ENCODE data around the gene STEAP3. TPM values are rescaled to one million over a fixed set of nuclear protein-coding genes. Genes with fewer than 3 reads are reported as not detected.
"Not testable (repeated sequence)": the region's sequence is repeated elsewhere in the genome, so short reads cannot be mapped to it uniquely, and the experiment has no call there.

The STEAP3 gene
- total RNA-seq, 1 experiment from 2014 or later, result 11.1 TPM

DNA sequence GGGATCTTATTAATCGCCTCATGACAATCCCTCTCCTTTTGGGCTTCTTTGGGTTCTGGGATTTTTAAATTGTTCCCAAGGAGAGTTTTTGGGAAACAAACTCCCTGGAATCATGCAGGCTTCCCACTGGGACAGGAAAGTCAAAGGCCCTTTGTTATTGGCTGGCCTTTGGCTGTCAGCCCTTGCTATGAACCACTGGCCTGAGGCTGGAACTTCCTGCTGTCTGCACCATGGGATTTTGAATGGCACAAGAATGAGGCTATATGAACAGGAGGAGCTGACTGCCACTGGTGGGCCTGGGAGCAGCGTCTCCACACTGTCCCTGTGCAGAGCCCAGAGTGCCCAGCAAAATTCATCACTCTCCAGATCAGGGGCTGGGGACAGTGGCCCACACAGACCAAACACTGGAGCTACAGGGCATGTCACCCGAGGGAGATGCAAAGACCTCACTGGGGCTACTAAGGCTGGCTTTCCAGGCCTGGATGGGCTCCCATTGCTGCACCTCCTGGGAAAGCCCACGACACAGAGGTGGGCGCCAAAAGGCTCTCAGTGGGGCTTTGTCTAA lies 35.7 kb downstream of the STEAP3 start:
- no peak for DNase-seq (ENCODE audit: extremely low read depth, low read depth)

DNA sequence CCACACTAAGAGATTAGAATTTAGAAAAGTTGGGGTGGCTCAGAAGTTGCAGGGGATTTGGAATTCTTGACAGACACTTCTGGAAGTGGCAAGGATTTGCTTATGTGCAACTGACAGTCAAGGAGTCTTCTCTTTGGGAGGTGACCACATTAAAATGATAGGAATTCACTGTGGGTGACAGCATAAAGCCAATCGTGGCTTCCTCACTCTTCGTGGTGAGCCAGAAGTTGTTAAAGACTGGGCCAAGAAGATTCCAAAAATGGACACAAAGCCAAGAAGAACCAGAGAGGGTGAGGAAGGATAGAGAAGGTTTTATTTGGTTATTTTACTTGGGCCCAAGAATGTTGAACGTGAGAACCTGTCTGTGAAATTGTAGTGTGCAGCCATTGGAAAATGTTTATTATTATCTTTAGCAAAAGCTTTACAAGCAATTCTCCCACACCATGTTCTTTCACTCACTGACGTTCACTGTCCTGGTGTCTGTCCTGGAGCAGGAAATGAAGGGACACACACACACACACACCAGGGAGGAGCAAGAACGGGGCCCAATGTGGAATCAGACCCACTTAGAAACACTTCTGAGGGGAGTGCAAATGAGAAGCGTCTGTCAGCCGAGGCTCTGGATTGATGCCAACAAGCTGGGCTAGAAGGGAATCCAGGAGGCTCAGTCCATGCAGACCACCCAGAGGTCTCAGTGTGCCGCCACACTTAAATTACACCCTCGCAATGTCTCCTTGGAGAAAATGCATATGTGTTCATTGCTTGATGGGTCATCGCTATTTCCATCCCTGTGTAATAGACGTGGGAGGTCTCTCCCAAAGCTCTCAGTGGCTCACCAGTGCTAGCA lies 37.2 kb downstream of the STEAP3 start:
- no peak for DNase-seq (ENCODE audit: extremely low read depth, low read depth)

DNA sequence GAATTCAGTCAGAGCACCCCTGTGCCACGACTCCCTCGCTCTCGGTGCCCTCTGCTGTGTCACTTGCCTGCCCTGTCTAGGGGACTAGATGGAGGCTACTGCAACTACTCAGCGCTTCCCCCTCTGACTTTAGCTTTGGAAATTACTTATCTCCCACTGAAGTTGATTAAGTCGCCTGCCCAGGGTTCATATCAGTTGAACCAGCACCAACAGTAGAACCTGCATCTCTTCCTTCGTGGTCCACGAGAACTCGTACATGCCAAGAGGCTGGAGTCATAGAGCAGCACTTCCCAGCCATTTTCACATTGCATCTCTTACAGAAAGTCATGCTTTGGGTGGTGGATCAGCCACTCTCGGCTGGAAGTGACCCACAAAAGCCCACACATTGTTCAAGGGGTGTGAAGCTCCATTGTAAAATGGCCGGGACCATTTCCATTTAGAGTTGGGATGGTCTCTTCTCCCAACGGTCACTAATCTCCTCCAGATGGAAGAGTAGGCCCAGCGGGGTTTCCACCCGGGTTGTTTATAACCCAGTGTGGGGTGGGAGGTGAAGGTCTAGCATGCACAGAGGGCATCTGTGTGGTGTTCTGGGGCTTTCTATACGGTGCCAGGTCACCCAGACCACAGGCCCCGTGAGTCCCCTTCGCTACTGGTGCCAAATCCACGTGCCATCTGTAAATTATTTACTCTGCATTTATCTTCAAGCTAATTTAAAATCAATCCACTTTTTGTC lies 38.0 kb downstream of the STEAP3 start:
- DNase-seq (ENCODE audit: extremely low read depth, low read depth), result no peak

DNA sequence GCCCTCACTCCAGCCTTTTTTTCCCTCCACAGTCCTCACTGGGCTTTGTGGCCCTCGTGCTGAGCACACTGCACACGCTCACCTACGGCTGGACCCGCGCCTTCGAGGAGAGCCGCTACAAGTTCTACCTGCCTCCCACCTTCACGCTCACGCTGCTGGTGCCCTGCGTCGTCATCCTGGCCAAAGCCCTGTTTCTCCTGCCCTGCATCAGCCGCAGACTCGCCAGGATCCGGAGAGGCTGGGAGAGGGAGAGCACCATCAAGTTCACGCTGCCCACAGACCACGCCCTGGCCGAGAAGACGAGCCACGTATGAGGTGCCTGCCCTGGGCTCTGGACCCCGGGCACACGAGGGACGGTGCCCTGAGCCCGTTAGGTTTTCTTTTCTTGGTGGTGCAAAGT lies 39.4 kb downstream of the STEAP3 start:
- no peak for DNase-seq (ENCODE audit: extremely low read depth, low read depth)

DNA sequence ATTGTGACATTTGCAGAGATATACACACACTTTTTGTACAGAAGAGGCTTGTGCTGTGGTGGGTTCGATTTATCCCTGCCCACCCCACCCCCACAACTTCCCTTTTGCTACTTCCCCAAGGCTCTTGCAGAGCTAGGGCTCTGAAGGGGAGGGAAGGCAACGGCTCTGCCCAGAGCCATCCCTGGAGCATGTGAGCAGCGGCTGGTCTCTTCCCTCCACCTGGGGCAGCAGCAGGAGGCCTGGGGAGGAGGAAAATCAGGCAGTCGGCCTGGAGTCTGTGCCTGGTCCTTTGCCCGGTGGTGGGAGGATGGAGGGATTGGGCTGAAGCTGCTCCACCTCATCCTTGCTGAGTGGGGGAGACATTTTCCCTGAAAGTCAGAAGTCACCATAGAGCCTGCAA lies 40.0 kb downstream of the STEAP3 start:
- DNase-seq (ENCODE audit: extremely low read depth, low read depth), result no peak

DNA sequence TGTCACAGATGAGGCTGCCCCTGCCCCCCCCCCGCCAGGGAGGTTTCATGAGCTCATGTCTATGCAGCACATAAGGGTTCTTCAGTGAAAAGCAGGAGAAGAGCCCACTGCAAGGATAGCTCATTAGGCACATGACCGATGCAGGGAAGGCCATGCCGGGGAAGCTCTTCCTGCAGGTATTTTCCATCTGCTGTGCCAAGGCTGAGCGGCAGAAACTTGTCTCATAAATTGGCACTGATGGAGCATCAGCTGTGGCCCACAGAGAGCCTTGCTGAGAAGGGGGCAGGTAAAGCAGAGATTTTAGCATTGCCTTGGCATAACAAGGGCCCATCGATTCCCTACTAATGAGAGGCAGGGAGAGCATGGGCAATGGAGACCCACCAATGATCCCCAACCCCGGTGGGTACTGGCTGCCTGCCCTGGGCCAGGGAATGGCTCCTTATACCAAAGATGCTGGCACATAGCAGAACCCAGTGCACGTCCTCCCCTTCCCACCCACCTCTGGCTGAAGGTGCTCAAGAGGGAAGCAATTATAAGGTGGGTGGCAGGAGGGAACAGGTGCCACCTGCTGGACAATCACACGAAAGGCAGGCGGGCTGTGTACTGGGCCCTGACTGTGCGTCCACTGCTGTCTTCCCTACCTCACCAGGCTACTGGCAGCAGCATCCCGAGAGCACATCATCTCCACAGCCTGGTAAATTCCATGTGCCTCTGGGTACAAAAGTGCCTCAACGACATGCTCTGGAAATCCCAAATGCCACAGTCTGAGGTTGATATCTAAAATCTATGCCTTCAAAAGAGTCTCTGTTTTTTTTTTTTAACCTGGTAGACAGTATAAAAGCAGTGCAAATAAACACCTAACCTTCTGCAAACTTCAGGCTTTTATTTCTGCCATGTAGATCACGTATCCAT lies 41.4 kb downstream of the STEAP3 start:
- peak; percentile 45 for DNase-seq (ENCODE audit: extremely low read depth, low read depth)

DNA sequence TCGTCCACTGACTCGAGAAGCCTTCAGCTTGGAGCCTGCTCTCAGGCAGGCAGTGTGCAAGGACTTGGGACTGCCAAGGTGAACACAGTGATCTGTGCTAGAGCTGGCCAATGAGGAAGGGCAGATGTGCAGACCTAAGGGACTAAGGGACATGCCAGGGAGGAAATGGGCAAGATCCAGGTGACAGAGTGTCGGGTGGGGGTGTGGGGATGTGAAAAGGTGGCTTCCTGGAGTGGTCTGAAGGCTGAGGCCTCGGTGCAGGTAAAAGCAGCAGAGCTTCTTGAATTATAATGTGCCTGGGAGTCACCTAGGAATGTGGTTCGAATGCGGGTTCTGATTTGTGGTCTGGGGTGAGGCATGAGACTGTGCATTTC lies 42.0 kb downstream of the STEAP3 start:
- DNase-seq (ENCODE audit: extremely low read depth, low read depth), result no peak

DNA sequence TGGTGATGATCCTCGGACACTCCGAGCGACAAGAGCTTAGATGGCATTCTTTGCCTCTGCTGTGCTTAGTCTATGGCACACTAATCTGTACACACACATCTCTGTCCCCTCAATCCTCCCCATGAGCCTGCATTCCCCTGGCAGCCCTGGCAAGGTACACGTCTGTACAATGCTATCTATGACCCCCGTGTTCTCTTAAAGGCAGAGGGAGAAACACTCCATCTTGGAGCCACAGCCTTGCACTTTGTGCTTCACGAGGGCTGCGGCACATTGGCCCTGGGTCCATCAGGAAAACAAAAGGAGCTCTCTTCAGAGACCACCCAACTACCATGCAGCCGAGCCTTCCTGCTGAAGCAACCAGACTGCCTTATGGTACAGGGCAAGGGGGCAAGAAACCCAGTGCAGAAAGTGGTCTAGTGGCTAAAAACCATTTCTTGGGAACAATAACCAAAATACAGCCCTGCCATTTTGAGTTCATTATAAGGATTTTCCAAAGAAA lies 42.5 kb downstream of the STEAP3 start:
- DNase-seq (ENCODE audit: extremely low read depth, low read depth), result no peak

DNA sequence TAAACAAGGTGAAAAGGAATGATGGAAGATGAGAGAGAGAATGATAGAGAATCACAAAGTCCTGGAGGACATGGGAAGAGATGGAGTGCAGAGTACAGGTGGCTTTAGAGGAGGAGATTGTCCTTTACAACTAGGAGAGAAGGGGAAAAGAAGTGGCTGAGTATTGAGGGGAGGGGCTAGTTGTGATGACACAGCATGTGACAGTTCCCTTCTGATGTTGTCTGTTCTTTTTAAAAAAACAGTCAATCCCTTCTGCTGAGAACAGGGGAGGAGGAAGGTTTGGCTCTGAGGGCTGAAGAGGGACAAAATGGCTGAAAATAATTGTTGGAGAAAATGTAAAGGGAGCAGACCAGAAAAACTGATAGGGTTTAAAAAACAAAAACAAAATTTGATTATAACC lies 44.0 kb downstream of the STEAP3 start:
- no peak for DNase-seq (ENCODE audit: extremely low read depth, low read depth)

DNA sequence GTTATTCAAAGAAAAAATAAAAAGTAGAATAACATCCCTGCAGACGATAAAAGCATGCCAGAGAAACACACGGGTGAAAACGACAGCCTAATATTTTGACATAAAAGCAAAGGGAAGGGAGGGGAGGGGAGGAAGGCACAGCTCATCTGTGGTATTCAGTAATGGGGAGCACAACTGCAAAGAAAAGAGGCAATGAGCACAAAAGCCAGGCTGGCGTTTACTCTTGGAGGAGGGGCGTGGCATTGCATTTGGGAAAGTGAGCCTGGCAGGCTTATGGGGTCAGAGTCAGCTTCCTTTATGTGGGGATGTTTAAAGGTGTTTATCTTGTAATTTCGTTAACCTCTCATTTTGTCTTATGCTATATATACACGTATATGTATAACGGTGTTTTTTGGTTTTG lies 53.2 kb downstream of the STEAP3 start:
- DNase-seq (ENCODE audit: extremely low read depth, low read depth), result no peak

DNA sequence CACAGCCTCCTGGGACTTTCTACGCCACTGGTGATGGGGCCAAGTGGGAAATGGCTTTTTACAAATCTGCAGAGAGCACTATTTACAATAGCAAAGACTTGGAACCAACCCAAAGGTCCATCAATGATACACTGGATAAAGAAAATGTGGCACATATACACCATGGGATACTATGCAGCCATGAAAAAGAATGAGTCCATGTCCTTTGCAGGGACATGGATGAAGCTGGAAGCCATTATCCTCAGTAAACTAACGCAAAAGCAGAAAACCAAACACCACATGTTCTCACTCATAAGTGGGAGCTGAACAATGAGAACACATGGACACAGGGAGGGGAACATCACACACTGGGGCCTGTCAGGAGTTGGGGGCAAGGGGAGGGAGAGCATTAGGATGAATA lies 54.8 kb downstream of the STEAP3 start:
- not testable (repeated sequence) for DNase-seq (ENCODE audit: extremely low read depth, low read depth)

DNA sequence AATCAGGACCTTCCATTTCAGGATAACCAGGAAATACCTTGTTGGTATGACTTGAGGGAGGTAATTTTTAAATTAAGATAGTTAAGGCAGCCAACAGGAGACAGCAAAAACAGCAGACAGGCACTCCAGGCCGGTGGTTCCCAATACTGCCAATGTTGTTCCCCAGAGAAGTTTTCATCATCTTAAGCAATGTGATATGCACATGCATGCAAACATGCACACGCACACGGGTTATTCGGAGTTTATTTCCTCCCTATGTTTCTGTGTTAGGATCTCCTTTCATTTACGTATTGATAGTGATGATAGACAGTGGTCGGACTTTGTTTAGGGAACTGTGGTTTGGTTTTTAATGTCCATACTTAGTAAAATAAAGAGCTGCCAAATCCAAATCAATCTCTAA lies 55.3 kb downstream of the STEAP3 start:
- no peak for DNase-seq (ENCODE audit: extremely low read depth, low read depth)

DNA sequence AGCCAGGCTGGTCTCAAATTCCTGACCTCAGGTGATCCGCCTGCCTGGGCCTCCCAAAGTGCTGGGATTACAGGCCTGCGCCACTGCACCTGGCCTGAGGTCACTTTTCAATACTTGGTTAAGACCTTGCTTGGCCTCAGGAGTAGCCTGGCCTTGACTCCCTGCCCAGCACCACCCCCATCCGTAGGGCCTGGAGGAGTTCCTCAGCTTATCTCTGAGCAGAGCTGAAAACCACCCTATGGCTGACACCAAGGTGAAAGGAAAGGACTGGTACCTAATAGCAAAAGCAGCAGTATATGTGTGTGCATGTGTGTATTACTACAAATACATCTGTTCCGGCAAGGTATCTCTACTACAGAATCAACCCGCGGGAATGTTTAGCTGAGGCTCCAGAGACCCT lies 56.0 kb downstream of the STEAP3 start:
- no peak for DNase-seq (ENCODE audit: extremely low read depth, low read depth)

DNA sequence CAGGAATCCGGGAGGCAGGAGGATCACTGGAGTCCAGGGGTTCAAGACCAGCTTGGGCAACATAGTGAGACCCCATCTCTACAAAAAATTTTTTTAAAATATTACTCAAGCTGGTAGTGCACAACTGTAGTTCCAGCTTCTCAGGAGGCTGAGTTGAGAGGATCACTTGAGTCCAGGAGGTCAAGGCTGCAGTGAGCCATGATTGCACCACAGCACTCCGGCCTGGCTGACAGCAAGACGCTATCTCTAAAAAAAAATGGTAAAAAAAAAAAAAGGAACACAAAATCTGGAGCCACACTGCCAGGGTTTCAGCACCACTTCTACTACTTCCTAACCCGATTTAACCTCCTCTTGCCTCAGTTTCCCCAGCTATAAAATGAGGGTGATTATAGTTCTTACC lies 57.0 kb downstream of the STEAP3 start:
- no peak for DNase-seq (ENCODE audit: extremely low read depth, low read depth)

DNA sequence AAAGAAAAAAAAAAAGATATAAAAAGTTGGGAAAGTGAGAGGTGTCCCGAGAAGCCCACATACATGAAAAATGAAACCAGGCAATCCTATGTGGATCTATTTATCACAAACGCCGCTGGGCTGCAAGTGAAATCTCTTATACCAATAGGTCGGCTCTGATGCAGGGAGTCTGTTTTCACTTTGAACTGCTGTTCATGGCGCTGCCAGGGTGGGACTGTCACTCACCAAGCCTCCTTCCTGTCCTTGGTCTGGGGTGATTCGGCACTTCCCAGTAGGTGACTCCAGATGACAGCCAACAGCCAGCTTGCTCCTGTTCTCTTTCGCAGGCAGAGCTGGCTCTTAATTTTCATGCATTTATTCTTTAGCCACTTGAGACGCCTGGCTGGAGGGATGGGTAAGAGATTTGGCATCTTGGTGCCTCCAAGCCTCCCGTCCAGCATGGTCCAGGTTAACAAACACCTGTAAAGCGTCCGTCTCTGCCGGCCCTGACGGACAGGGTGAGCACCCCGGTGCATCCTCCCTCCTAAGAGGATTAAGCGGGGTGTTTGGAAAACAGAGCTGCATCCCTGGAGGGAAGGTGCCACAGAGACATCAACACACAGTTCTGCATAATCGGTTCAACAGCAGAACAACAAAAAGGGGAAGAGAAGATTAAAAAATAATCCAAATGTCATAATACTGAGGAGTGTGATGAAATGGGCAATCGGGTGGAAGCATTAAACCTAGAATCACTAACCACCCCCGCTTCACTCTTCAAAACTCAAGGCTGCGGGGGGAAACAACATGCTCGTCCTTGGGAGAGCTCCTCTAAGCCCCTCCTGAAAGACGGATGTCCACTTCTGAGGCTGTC lies 58.7 kb downstream of the STEAP3 start:
- DNase-seq (ENCODE audit: extremely low read depth, low read depth), result no peak

DNA sequence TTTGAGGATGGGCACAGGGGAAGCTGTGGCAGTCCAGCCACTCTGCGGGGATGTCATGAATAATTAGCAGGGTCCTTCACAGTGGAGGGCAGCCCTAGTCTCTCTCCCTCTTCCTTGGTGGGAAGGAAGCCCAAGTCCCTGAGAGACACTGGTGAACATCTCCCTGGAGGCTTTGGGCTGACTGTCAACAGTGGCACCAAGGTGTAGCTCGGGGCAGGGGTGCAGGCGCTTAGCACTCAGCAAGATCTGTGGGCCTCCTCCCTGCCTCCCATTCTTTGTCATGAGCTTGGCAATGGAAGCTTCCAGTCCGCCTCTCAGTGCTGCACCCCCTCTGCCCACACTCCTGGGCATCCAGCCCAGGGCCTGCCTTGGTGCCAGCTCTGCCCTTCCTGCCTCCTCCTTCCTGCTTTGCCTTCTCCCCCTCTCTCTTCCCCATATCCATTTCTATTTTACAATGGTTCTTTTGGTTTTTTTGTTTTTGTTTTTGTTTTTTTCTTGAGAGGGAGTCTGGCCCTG lies 59.4 kb downstream of the STEAP3 start:
- no peak for DNase-seq (ENCODE audit: extremely low read depth, low read depth)

DNA sequence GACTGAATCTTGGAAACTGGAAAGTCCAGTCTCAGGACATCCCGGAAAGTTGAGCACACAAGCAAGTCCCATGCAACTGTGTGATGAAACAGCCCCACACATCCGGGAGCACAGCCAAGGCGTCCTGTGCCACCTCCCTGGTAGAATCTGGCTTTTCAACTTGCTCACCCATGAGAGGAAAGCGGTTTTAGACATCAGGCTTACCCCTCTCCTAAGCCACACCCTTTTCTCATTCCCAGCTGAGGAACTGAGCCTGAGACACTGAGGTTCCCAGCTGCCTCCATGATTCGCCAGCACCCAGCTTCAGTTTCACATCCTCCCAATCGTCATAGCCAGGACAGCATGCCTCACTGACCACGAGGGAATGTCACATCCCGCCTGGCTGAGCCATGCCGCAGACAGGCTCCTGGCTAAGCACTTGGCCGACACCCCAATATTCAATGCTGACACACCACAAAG lies 60.3 kb downstream of the STEAP3 start:
- DNase-seq (ENCODE audit: extremely low read depth, low read depth), result no peak

DNA sequence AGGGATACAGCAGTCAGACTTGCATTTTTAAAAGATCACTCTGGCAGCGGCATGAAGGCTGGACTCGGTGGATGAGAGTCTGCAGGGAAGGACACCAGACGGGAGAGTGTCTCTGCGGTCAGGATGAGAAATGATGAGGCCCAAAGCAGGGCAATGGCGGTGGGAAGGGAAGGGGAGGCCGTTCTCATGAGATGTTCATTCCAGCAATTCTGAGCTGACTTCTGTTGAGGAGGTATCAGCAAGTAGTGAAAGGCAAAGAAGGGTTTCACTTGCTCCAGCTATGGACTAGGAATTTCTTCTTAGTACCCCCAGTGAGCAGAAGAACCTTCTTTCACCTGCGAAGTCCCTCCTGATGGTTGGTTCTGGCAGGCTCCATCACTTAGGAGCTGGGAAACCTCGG lies 63.0 kb downstream of the STEAP3 start:
- DNase-seq (ENCODE audit: extremely low read depth, low read depth), result no peak

DNA sequence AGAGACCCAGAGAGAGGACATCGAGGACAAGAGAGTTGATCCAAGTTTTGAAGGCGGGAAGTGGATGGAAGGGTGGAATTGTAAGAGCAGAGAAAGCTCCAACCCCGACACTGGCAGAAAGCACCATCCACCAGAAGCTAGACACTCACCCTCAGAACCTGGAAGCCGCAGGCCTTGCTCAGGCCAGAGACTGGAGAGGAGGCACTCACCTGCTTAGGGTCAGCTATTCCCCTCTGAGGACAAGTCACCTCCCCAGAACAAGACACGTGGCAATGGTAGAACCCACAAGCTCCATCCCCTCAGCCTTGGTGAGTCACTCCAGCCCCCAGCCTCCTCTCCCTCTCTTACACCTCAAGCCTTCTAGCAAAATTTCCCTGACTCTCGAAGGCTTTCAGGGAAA lies 64.9 kb downstream of the STEAP3 start:
- DNase-seq (ENCODE audit: extremely low read depth, low read depth), result no peak

All from NCI-H460 (cell line).